Activated CD8-positive, alpha-beta memory T cell treated with anti-CD3 and anti-CD28 coated beads, Interleukin-2, amount 50 U/mL, for 1 hour (primary cell): ENCODE results near the gene PIGH.
A peak's percentile ranks its signal among the peaks of the same experiment; 100 is the strongest.

ENCODE experiments used
- DNase-seq: peaks from one replicate; pipeline ENCODE4 v3.0.0-alpha.2; 2020; ENCODE audit errors: extremely low read depth

The PIGH gene

GRCh38 chr14:67575684-67576083, 24.4 kb downstream of the PIGH start:
- DNase-seq = no peak

DNA sequence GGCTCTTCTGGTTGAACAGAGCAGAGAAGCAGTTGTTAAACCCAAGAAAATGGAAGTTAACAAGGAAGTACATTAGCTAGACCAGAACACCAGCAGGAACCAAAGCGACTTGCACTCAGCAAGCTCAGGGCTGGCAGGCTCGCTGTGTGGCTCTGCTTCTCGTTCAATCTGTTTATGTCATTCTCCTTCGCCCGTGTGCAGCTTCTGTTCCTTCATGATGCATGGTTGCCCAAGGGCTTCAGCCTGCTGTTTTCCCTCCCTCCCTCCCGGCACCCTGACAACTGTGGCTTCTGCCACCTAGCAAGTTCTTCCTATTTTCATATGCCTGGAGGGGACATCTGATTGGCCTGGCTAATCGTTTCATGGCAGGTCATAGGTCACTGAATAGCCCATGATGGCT, 25.3 kb downstream of the PIGH start:
- DNase-seq = no peak

DNA sequence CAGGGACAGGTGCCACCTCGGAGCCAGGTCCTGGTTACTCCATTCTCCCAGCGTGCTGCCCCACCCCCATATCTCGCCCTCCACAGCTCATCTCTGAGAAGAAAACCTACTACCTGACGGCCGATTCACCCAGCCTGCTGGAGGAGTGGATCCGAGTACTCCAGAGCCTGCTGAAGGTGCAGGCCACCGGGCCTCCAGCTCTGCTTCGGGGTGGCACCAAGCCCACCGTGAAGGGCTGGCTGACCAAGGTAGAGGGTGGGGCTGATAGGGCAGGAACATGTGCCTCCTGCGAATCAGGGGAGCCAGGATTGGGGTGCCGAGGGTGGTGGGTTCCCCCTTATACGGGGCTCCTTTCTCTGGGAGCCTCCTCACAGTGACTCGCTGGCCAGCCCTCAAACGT, 25.9 kb downstream of the PIGH start:
- no peak for DNase-seq

DNA sequence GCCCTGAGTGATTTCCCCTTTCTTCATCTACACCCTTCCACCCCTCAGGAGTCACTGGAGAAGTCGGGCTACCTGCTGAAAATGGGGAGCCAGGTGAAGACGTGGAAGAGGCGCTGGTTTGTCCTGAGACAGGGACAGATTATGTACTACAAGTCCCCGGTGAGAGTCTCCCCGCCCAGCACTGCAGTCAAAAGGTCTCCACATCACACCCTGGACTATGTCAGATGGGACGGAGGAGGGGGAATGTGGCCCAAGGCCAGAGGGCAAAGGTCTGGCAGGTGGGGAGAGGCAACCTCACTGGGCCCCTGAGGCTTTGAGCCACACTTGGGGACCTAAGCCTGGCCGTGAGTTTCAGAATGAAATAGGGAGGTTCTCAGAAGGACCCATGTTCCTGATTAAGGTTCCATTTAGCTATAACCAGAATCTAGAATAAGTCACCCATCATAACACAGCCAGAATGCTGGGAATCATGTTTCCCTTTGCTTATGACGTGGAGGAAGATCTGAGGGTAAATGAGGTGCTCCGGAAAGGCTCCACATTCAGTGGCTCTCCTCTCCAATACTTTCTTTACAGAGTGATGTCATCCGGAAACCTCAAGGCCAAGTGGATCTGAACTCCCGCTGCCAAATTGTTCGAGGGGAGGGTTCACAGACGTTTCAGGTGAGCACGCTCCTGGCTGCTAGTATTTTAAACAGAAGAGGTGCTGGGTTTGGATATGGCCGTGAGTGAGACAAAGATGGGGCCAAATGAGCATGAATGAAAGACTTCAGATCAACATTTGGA, 26.6 kb downstream of the PIGH start:
- DNase-seq = no peak

GRCh38 chr14:67572608-67573007, 27.5 kb downstream of the PIGH start:
- DNase-seq = no peak

DNA sequence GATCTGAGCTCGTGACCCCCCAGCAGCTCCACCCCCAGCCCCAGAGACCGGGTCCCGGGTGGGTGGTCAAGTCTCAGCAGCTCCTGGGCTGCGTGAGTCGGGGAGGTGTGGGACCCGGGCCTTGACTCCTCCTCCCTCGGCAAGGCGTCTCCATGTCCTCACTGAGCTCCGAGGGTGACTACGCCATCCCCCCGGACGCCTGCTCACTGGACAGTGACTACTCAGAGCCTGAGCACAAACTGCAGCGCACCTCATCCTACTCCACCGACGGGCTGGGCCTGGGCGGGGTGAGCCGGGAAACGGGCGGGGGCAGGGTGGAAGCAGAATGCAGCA, 28.1 kb downstream of the PIGH start:
- DNase-seq = no peak

DNA sequence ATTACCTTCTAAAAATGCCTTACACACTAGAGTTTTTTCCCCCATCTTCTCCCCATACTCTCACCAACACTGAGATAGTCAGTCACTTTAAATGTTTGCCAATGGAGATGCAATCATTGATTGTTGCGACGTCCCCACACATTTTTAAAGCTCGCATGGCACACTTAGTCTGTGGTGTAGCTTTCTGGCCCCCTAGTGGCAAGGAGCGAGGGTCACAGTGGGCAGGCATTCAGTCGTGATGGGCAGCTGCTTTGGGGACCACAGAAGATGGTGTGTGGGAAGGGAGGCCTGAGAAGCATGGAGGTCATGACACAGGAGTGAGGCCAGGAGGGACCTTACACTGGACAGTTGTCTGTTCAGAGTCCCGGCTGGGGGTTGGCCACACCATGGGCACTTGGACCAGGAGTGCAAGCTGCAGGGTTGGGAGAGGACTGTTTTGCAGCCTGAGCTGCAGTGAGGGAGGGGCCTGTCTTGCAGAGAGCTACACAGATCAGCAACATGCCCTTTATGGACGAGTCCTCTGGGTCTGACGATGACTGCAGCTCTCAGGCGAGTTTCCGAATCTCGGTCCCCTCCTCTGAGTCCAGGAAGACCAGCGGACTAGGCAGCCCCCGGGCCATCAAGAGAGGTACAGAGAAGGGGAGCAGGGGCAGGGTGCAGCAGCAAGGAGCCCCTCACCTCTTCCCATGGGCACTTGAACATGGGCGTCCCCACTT, 28.6 kb downstream of the PIGH start:
- peak; percentile 28 for DNase-seq

- no peak for DNase-seq
These were observed 29.6 kb downstream of the PIGH start for GRCh38 chr14:67570453-67570852.

DNA sequence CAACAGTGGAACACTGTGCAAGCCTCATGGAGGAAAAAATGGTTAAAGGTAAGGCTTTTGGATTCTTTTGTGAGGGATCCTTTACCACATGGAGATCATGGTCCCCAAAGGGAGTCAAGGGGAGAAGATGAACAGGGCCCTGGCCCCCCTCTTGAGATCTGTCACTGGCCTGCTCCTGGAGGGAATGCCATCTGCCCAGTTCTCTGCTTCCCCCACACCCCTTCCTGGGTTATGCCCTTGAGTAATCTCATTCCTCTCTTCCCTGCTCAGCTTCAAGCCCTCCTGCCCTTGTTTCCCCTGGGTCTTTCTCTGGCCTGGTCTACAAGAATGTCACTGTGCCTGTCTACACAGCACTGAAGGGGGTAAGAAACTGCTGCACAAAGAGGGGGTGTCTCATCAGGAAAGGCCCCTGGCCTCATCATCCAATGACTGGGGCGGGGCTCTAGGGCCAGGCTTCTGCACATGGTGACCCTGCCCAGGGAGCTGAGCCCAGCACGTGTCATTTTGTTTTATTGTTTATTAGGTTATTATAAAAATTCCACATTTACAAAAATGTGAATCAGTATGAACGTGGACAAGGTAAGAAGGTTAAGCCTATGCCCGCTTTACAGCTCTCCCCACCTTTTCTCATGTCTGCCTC, 30.3 kb downstream of the PIGH start:
- no peak for DNase-seq

- DNase-seq = no peak
These were observed 30.9 kb downstream of the PIGH start for GRCh38 chr14:67569011-67569650.

DNA sequence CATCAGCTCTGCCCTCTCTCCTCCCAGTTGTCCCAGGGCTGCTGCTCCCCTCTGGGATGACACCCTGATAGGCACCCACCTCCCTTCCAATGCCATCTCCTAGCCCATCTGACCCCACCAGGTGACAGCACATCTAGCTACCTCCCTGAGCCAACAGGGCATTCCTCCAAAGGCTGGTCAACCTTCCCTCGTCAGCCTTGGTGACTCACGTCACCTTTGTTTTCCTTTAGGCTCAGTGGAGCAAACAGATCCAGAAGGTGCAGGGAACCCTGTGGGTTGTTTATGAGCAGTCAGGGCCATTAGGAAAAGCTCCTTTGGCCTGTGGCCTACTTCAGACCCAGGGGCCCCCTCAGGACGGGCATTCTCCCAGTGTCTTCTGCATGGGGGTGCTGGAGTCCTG, 32.4 kb downstream of the PIGH start:
- DNase-seq = no peak

- DNase-seq = no peak
These were observed 33.2 kb downstream of the PIGH start for GRCh38 chr14:67566908-67567307.

GRCh38 chr14:67564236-67564635, 35.8 kb downstream of the PIGH start:
- DNase-seq = no peak

GRCh38 chr14:67562776-67563150, 37.3 kb downstream of the PIGH start:
- DNase-seq = no peak

DNA sequence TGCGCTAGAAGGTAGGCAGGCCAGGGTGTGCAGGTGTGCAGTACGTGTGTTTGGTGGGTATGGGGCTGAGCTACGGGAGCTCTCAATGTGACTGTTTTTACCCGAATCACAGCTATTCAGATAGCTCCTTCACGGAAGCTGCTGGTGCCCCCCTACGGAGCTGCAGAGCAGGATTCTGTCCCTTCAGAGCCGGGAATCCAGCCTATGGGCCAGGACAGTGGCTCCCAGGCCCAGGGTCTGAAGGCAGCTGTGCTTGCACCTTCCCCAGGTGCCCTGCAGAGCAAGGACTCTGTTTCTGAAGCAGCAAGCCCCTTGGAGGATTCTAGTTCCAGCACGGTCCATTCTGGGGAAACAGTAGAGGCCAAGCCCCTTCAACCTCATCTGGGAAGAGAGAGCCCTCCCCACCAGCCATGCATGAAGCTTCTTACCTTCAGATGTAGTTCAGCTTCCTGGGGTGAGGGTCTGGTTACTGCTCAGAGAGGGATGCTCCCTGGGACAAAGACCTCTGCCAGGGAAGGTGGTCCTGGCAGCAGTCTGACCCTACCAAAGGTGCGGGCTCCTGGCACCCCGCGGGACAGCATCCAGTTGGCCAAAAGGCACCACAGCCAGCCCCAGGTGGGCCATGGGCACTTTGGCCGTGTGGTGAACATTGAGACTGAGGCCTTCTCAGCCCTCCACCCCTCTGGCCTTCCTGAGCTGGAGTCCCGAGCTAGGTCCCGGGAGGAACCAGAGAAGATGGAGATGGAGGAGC, 37.9 kb downstream of the PIGH start:
- DNase-seq = no peak

DNA sequence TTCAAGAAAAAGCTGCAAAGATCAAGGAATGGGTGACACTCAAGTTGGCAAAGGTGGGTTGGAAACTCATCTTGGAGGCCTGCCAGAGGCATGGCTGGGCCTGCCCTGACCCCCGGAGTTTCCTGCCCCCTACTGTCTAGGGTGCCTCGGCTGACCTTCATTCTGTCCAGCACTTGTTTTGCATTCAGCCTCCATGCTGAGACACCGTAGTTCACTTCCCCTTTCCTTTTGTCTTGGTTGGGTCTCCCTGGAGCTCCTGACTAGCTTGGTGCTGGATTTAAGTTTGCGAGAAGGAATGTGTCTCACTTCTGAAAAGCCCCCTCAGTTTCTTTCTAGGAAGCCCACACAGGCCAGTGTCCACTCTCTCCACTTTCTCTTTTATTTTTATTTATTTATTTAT, 40.4 kb downstream of the PIGH start:
- DNase-seq = no peak

DNA sequence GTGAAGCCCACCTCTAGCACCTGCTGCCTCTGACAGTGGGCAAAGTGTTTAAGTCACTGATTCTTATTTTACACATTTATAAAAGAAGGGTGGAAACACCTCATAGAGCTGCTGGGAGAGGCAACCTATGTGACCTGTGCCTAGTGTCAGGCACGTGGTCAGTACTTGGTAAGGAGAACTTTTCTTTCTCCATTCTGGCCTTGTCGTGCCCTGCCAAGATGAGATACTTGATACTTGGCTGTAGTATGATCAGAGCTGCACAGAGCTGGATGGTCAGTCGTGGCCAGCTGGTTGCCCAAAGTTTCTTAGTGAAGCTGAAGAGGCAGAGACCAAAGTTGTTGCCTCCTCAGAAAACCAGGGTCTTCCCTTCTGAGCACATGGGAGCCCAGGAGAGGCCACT, 42.4 kb downstream of the PIGH start:
- no peak for DNase-seq

DNA sequence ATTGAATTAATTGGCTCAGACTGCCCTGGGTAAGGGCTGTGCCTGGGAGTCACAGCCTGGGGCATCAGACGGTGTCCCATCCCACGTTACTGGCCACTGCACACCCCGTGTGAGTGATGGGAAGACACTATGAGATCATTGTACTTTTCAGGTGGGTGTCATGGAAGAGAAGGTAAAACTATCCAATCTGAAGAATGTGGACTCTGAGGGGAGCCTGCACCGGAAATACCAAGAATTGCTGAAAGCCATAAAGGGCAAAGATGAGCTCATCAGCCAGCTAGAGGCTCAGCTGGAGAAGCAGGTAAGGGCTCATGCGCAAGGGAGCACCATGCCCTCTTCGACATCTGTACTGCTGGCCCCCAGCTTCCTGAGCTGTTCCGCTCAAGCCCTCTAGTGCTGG, 43.0 kb downstream of the PIGH start:
- no peak for DNase-seq

- DNase-seq = no peak
These were observed 43.4 kb downstream of the PIGH start for GRCh38 chr14:67556671-67557070.

DNA sequence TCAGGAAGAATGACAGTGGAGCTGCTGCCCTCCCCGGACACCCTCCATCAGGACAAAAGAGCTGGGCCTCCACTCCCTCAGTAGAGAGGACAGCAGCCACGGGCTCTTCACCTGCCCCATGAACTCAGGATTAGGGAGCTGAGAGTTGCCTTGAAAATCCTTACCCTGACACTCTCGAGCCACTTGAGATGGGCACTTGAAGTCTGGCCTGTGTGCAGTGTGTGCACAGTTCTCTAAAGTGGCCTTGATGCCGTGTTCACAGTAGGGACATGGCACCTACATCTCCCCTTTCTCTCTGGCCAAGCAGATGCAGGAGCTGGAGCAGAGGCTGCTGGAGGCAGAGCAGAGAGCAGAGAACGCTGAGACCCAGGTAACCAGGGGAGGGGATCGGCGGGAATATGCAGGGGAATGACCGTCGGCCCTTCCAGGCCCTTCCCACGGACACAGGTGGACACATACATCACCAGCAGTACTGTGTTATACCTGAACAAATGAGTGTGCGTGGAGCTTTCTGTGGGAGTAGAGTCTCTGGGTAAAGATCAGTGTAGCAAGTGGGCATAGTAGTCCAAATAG, 44.5 kb downstream of the PIGH start:
- DNase-seq = no peak

DNA sequence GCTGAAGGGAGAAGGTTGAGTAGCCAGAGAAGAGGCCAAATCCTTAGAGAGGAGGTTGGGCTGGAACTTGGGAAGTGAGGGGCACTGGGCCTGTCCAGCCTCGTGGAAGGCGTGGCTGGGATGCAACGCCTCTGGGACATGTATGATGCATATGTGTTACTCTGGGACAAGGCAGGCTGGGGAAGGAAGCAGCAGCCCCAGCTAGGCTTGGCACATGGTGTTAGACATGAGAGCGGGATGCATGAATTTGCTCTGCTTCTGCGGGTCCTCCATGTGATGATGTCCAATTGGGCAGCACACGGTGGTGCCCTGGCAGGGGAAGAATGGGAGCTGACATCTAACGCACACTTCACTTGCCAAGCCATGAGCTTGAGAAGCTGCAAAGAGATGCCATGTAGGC, 45.7 kb downstream of the PIGH start:
- no peak for DNase-seq

- no peak for DNase-seq
These were observed 46.5 kb downstream of the PIGH start for GRCh38 chr14:67553547-67553946.
